GM19240 (cell line): ENCODE results near the gene SNRNP48.
A peak's percentile ranks its signal among the peaks of the same experiment; 100 is the strongest.

Source experiments
- DNase-seq: peaks from one replicate; pipeline ENCODE4 v3.0.0; 2011; ENCODE audit warnings: low spot score; ENCODE audit not compliant: insufficient read length

The SNRNP48 gene, protein sequence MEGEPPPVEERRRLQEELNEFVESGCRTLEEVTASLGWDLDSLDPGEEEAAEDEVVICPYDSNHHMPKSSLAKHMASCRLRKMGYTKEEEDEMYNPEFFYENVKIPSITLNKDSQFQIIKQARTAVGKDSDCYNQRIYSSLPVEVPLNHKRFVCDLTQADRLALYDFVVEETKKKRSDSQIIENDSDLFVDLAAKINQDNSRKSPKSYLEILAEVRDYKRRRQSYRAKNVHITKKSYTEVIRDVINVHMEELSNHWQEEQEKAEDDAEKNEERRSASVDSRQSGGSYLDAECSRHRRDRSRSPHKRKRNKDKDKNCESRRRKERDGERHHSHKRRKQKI

DNA sequence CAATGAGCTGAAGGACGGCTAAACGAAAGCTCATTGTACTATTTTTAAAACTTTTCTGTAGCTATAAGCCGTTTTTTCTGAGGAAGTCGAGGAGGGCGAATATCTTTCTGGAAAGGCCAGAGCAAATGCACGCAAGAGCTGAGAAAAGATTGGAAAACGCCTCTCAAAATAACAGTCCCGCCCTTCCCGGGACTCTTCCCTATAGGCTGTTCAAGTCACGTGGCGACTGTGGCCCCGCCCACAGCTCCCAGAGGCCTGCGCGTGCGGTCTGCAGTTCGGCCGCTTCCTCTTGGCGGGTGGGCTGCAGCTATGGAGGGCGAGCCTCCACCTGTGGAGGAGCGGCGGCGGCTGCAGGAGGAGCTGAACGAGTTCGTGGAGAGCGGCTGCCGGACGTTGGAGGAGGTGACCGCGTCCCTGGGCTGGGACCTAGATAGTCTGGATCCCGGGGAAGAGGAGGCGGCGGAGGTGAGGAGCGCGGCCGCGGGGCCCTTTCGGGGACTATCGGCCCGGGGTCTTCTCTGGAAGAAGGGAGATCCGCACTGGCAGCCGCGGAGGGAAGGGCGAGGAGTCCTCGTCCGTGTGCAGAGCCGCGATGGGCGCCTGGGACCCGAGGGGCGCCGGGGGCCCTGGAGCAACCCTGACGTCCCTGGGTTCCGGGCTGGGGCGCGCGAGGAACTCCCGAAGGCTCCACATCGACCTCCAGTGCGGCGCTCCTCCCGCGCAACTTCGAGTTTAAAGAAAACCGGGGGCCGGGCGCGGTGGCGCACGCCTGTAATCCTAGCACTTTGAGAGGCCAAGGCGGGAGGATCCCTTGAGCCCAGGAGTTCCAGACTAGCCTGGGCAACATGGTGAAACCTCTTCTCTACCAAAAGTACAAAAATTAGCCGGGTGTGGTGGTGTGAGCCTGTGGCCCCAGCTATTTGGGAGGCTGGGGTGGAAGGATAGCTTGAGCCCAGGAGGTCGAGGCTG is at the start of gene SNRNP48:
TSS of gene SNRNP48 (plus strand) at position 250 of the 969 bp plus-strand sequence. CDS start at position 310, 60 bp downstream.
- DNase-seq = peak; percentile 74

DNA sequence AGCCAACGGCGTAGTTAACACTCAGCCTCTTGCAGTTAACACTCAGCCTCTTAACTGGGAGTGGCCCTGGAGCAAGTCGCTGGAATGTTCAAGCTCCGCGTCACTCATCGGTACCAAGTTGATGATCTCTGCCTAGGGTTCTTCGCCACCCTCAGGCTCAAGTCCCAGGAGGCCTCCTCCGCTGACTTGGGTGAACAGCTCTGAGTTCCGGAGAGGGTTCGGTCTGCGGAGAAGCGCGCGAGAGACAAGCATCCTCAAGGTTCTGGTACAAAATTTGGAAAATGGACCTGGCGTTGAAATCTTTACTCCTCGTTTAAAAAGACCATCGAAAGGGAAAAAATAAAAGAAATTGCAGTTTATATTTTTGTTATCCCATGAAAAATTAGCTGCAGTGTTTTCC is 49.4 kb upstream of the SNRNP48 start:
- no peak for DNase-seq

DNA sequence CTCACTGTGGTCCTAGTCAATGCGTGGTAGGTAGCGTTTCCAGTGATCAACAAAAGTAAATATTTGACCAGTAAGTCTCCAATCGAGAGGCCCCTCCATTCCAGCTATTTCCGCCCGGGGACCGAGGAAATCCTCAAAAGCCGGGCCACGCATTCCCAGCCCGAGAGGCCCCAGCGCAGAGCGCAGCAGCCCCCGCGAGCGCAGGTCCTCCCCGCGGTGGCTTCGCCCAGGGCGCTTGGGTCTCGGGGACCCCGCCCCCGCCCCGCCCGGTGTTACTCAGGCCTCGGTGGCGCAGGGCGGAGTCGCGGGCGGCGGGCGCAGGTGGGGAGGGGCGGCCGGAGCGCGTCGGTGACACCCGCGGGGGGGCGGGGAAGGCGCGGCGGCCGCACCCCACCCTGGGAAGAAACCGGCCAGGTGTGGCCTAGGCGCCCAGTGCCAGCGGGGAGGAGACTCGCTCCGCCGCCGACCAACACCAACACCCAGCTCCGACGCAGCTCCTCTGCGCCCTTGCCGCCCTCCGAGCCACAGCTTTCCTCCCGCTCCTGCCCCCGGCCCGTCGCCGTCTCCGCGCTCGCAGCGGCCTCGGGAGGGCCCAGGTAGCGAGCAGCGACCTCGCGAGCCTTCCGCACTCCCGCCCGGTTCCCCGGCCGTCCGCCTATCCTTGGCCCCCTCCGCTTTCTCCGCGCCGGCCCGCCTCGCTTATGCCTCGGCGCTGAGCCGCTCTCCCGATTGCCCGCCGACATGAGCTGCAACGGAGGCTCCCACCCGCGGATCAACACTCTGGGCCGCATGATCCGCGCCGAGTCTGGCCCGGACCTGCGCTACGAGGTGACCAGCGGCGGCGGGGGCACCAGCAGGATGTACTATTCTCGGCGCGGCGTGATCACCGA is 48.6 kb upstream of the SNRNP48 start, which contains the start of gene DSP:
TSS of gene DSP (plus strand) at position 497 of the 890 bp plus-strand sequence. CDS start at position 742, 245 bp downstream.
- no peak for DNase-seq

DNA sequence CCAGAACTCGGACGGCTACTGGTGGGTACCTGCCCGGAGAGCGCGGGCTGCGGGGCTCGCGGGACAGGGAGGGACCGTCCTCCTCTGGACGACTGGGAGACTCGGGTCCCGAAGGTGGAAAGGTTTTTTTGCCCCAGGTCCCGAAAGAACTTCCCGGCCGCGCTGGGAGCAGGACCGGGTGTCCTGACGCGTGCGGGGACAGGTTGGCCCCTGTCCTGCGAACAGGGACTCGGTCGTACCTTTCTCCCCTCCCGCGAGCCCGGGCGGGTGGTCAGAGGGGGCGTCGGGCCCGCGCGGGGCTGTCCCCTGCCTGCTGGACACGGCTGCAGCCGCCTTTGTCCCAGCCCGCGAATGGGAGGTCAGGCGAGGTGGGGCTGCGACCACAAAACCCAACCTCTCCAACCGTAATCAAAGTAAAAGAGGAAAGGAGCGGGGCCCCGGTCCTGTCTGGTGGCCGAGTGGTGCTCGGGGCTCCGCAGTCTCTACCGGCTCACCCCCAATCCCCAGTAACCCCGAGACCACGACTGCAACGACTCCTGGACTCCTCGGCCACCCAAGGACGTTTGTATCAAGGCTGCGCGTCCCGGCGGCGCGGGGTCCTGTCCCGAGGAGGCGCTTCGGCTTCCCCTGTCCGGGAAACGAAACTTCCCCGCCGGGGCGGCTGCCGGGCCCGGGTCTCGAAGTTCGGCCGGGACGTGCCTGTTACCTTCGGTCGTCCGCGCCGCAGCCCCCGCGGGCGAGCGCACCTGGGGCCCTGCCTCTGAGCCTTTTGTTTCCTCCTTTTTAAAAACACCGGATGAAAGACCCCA is 47.7 kb upstream of the SNRNP48 start:
- DNase-seq = no peak

DNA sequence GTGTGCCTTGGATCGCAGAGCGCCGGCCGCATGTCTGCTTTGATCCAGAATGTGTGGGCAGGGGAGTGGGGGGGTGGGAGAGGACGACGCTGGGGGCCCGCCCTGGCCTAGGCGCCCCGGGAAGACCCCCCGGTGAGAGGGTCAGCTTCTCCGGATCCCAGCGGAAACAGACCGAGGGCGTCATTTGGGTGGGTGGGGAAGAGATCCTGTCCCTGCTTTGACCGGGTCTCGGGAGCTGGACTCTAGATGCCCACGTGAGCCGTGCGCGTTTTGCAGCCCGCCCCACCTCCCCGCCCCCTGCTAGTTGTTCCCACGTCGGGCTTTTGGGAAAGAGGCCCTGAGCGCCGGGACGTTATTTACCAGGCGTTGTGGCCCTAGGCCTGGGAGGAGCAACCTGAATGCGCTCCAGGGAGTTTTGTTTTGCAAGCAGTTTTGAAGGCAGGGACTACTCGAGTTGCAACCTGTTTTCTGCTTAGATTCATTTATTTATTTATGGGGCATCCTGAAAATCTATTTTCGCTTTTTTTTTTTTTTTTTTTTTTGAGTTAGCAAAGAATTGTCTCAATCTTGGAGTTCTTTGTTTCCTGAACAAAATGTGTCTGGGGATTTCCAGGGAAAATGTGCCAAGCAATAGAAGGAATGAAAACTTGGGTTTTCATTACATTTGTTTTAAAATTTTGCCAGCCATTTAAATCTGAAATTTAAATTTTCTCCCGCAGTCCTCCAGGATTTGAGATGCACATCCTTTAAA is 46.9 kb upstream of the SNRNP48 start:
- no peak for DNase-seq

DNA sequence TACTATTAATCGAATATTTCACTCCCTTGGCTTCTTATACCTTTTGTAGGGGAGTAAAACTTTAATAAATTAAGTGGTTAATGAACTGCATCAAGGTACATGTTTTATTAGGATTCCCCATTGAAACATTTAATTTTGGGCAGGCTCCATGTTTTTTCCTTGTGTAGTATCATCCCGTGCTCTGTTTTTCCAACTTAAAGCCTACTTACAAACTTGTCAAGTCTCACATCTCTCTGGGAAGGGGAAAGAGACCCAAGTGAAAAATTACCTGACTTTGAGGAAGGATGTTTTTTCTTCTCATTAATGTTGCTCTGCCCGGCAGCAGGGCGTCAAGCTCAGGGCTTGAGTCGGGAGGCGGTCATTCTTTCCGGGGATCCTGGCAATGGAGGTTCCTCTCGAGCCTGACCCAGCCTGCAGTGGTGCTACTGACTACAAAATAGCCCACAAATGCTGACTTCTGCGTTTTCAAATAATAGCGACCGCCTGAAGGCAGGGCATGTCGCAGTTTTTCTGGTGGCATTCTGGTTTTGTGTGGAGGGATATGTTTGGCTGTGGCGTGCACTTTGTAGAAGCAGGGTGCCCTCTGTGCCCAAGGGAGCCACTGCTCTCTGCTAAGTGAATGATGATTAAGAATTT is 46.1 kb upstream of the SNRNP48 start:
- DNase-seq = no peak

DNA sequence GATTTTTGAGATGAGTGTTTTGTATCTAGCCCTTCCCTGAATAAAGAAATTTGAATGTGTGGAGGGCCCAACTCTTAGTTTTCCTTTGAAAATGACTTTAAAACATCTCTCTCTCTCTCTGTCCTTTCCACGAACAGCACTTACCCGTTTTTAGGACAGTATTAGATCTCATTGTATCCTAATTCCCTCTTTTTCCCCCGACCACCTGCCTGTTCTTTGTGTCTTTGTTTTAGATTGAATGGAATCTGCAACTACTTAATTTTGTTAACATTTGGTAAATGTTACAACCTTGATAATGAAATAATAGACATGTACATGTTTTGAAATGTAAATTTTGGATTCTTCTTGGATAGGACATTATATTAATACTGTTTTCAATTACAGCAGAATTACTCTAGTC is 45.4 kb upstream of the SNRNP48 start:
- no peak for DNase-seq

DNA sequence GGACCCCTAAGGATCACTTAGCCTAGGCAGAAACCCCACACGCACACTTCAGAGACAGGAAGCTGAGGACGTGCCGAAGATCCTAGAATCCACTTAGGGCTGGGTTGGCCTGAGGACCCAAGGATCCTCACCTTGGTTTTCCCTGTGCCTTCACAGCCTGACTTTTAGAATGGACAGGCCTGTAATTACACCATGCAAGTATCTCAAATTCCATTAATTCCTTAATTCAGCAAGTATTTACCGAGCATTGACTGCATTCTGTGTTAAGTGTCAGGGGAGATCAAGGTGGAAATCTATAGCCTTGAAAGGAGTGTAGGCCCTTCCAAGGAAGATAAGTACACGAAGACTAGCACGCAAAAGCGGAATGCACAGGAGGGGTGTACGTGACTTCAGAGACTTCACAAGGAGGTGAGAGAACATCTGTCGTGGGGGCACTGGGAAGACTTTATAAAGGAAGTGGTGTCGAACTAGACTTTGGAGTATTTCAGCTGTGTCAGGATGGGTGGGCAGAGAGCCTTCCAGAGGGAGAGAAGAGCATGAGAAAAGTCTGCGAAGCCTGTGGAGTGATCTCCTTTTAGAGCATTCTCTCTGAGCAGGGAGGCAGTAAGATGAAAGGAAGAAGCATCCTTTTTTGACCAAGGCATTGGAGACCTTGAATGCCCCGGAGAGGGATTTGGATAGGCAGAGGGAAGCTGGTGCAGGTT is 44.5 kb upstream of the SNRNP48 start:
- DNase-seq = no peak

DNA sequence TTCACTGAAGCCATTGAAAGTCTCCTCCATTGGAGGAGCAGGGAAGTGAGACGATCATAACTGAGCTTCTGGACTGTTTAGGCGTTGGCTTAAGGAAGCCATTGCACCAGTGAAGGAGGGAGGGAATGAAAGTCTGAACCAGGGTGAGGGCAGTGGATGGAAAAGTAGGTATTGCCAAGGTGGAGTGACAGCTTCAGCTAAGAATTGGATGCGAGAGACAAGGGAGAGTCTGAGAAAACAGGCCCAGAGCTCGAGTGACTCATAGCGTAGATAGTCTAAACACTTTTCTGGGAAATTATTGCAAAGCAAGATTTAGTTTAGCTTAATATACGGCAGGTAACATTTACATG is 44.0 kb upstream of the SNRNP48 start:
- no peak for DNase-seq

DNA sequence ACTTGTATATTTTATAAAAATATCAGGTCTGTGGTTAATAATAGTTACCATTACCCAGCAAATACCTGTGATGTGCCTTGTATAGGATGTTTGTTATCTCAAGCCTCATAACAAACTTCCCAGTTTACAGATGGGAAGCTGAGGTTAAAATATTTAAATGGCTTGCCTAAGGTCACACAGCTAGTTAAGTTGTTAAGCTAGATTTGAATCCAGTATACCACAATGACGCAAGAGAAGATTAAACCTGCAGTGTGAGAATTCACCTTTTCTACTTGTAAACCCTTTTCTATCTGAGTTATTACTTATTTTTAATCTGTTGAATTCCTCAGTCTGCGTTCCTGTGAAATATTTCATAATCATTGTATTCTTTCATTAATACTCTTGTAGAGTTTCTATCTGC is 43.6 kb upstream of the SNRNP48 start:
- no peak for DNase-seq

DNA sequence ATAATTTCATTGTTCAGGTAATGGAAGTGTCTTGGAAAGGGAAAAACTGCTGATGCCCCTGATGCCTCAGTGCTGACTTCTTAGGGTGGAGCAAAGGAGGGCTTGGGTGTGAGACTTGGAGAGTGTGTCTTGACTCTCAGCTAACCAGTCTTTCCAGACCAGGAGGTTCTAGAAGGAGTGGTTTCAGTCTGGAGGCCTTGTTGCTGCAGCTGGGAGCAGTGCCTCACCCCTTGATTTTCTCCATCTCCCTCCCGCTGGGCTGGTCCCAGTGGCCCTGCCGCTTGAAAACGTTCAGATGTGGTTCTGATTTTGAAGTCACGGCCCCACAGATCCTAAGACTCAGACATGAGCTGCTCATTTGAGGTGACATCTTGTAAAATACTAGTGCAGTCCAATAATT is 43.1 kb upstream of the SNRNP48 start:
- no peak for DNase-seq

DNA sequence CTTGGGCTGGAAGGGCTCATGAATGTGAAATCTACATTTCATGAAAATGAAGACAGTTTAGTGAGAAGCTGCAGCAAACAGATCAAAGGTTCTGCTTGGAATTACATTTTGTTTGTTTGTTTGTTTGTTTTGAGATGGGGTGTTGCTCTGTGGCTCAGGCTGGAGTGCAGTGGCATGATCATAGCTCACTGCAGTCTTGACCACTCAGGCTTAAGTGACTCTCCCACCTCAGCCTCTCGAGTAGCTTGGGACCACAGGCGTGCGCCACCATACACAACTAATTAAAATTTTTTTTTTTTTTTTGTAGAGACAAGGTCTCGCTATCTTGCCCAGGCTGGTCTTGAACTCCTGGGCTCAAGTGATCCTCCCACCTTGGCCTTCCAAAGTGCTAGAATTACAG is 42.7 kb upstream of the SNRNP48 start:
- DNase-seq = no peak

DNA sequence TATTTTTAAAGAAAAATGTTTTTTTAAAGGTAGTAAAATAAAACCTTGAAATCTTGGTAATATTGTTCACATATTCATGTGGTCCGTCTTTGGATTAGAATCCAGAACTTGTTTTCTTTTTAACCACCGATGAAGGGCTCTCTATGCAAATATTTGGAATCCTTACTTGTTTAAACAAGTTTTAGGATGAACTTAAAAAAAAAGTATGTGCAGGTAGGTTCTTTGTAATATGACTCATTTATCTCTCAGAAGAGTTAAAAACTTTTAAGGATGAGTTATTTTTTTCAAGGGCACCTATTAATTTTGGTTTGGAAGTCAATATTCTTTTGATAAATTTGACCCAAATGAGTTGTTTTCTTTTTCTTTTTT is 39.6 kb upstream of the SNRNP48 start:
- no peak for DNase-seq

DNA sequence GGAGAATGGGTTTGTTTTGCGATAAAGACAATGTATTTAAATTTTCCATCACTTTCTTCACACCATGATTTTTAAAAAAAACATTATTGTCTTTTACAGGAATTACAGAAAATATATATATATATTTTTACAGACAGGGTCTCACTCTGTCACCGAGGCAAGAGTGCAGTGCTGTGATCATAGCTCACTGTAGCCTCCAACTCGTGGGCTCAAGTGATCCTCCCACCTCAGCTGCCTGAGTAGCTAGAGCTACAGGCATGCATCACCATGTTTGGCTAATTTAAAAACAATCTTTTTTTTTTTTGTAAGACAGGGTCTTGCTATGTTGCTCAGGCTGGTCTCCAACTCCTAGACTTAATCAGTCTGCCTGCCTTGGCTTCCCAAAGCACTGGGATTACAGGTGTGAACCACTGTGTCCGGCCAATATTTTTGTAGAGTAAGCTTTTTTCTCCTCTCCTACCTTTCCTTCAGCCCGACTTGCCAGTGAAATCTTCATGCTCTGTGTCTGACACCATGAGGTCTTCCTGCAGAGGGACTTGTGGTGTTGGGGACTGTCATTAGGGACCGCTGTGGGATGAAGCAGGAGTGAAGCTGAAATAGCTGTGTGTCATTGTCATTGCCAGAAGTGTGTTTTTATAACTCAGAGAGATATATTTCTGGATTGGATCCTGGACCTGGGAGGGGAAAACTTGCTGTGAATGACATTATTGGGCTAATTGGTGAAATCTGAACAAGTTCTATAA is 35.3 kb upstream of the SNRNP48 start:
- DNase-seq = no peak

DNA sequence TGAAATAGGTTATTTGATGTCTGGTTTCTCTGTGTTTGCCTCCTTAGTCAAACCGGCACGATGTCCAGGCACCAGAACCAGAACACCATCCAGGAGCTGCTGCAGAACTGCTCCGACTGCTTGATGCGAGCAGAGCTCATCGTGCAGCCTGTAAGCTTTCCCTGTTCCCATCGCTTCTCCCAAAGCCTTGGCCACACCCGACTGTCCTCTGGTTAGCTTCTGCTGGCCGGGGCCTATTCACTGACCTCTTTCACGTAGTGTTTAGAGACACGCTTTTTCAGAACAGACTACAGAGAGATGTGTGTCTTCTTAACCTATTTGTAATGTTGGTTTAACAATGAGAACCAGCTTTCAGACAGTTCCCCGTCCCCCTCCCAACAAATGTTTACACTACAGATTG is 34.3 kb upstream of the SNRNP48 start:
- DNase-seq = no peak

DNA sequence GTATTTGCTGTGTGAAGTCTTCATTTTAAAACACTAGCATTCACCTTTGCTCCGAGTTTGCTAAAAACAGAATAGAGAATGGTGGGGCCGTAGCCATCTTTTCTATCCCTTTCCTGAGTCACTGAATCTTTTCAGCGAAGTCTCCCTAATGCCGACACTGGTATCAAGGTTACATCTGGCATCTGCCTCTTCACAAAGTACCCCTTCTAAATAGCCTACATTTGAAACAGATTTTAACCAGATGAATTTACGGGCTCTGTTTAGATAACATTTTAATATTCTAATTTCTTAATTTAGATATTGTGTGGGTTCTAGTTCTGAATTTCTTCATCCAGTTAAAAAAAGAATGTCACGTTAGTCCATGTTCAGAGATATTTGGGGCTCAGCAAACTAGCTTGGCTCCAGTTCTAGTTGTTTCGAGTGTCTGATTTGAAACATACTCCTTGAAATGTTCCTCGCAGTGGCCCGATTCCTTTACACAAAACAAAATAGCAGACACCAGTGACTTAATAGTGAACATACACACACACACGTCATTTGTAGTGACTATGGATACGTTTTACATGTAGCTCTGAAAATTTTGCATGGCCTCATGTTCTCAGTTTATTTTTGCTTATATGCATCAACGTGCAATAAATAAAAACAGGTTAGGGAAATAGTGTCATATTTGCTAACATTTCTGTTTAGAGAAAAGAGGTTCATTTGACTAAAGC is 33.4 kb upstream of the SNRNP48 start:
- DNase-seq = no peak

DNA sequence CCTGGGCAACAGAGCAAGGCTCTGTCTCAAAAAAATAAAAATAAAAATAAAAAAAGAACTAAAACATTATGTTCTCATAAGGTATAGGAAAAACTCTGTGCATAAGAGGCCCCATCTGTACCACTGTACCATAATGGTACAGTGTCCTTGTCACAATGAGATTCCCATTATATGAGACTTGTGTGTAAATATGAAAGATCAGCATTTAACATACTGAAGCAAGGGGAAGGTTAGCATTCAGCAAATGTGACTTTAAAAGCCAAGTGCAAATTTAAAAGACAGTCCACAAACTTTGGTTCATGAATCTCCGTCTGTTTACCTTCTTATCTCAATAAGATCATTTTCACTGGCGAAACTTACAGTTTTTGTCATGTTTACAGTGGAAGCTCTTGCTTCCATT is 32.3 kb upstream of the SNRNP48 start:
- no peak for DNase-seq
